Adipocyte (in vitro differentiated cells): ENCODE results near the gene SFI1.

Source experiments
- DNase-seq: peaks from one replicate; pipeline ENCODE4 v3.0.0-alpha.2; 2015; ENCODE audit warnings: low read depth
- H3K27me3 ChIP-seq: replicated peaks from 2 replicates; pipeline ENCODE4 v1.7.0; 2013; ENCODE audit warnings: mild to moderate bottlenecking, low read length, moderate library complexity; ENCODE audit not compliant: control insufficient read depth, insufficient read depth
- H3K36me3 ChIP-seq: 2 replicates; pipeline ENCODE4 v1.7.0; 2013; ENCODE audit warnings: low read length, mild to moderate bottlenecking, moderate library complexity; ENCODE audit not compliant: control insufficient read depth, insufficient read depth, severe bottlenecking
- H3K4me1 ChIP-seq: 2 replicates; pipeline ENCODE4 v1.7.0; 2013; ENCODE audit warnings: mild to moderate bottlenecking, low read length, moderate library complexity; ENCODE audit not compliant: control insufficient read depth, insufficient read depth
- H3K4me3 ChIP-seq: 2 replicates; pipeline ENCODE4 v1.7.0; 2013; ENCODE audit warnings: mild to moderate bottlenecking, low read length, moderate library complexity
- H3K9ac ChIP-seq: 2 replicates; pipeline ENCODE4 v1.7.0; 2013; ENCODE audit warnings: mild to moderate bottlenecking, low read length, moderate library complexity
- H3K9me3 ChIP-seq: 2 replicates; pipeline ENCODE4 v1.7.0; 2013; ENCODE audit warnings: mild to moderate bottlenecking, low read length, moderate library complexity; ENCODE audit not compliant: control insufficient read depth

The SFI1 gene

GRCh38 chr22:31620756-31621480 is 124.6 kb downstream of the SFI1 start:
- no peak for DNase-seq
- H3K4me1 ChIP-seq, result peaks cover 14% of the 10 kb centered on the region
- H3K9ac ChIP-seq, result no peak overlapping the region
- H3K36me3 ChIP-seq, result peaks cover 77% of the 10 kb centered on the region
- no peaks in the 10 kb centered on the region for H3K27me3 ChIP-seq
- H3K4me3 ChIP-seq, result no peak overlapping the region
- no peaks in the 10 kb centered on the region for H3K9me3 ChIP-seq

- Histone ChIP-seq H3K4me1 (peaks cover 20% of the 10 kb centered on the region), H3K27me3 (no peaks in the 10 kb centered on the region), H3K9ac (no peak overlapping the region), H3K36me3 (peaks cover 76% of the 10 kb centered on the region), H3K9me3 (no peaks in the 10 kb centered on the region), H3K4me3 (no peak overlapping the region)
- DNase-seq, result no peak
These were observed 125.3 kb downstream of the SFI1 start for GRCh38 chr22:31621507-31622124.

- Histone ChIP-seq H3K4me1 (peaks cover 33% of the 10 kb centered on the region), H3K36me3 (peaks cover 68% of the 10 kb centered on the region)
These were observed 126.6 kb downstream of the SFI1 start for GRCh38 chr22:31622980-31623379.

GRCh38 chr22:31623592-31624304 is 127.4 kb downstream of the SFI1 start:
- H3K4me3 ChIP-seq, result no peak overlapping the region
- H3K27me3 ChIP-seq, result no peaks in the 10 kb centered on the region
- DNase-seq, result no peak
- H3K4me1 ChIP-seq, result peaks cover 41% of the 10 kb centered on the region
- no peaks in the 10 kb centered on the region for H3K9me3 ChIP-seq
- no peak overlapping the region for H3K9ac ChIP-seq
- peaks cover 63% of the 10 kb centered on the region for H3K36me3 ChIP-seq

More at GRCh38 chr22:31622980-31623379, 126.6 kb downstream of the SFI1 start:
- Histone ChIP-seq H3K9me3 (no peaks in the 10 kb centered on the region), H3K4me3 (no peak overlapping the region), H3K27me3 (no peaks in the 10 kb centered on the region), H3K9ac (no peak overlapping the region)
- DNase-seq, result no peak

GRCh38 chr22:31625257-31625640 is 128.9 kb downstream of the SFI1 start:
- DNase-seq, result no peak
- Histone ChIP-seq H3K36me3 (peaks cover 57% of the 10 kb centered on the region), H3K4me3 (peak overlapping the region; percentile 48), H3K9me3 (no peaks in the 10 kb centered on the region), H3K27me3 (no peaks in the 10 kb centered on the region), H3K4me1 (peaks cover 51% of the 10 kb centered on the region), H3K9ac (peak overlapping the region; percentile 79)

- peaks cover 51% of the 10 kb centered on the region for H3K36me3 ChIP-seq
- DNase-seq, result peak; percentile 40
- H3K9ac ChIP-seq, result peak overlapping the region; percentile 79
- peak overlapping the region; percentile 48 for H3K4me3 ChIP-seq
- peaks cover 51% of the 10 kb centered on the region for H3K4me1 ChIP-seq
- H3K27me3 ChIP-seq, result no peaks in the 10 kb centered on the region
- no peaks in the 10 kb centered on the region for H3K9me3 ChIP-seq
These were observed 129.5 kb downstream of the SFI1 start for GRCh38 chr22:31625661-31626426.

GRCh38 chr22:31626427-31627150 is 130.3 kb downstream of the SFI1 start:
- H3K9ac ChIP-seq, result peak overlapping the region; percentile 79
- H3K27me3 ChIP-seq, result no peaks in the 10 kb centered on the region
- peak overlapping the region; percentile 48 for H3K4me3 ChIP-seq
- H3K4me1 ChIP-seq, result peaks cover 59% of the 10 kb centered on the region
- DNase-seq, result peak; percentile 23
- H3K36me3 ChIP-seq, result peaks cover 43% of the 10 kb centered on the region
- H3K9me3 ChIP-seq, result no peaks in the 10 kb centered on the region

- DNase-seq, result no peak
- no peaks in the 10 kb centered on the region for H3K9me3 ChIP-seq
- H3K4me1 ChIP-seq, result peaks cover 59% of the 10 kb centered on the region
- peaks cover 36% of the 10 kb centered on the region for H3K36me3 ChIP-seq
- H3K9ac ChIP-seq, result peak overlapping the region; percentile 79
- no peak overlapping the region for H3K4me3 ChIP-seq
- H3K27me3 ChIP-seq, result no peaks in the 10 kb centered on the region
These were observed 130.9 kb downstream of the SFI1 start for GRCh38 chr22:31627223-31627731.

- H3K9ac ChIP-seq, result peak overlapping the region; percentile 97
- H3K36me3 ChIP-seq, result peaks cover 28% of the 10 kb centered on the region
- no peaks in the 10 kb centered on the region for H3K9me3 ChIP-seq
- H3K4me1 ChIP-seq, result peaks cover 59% of the 10 kb centered on the region
- peak overlapping the region; percentile 93 for H3K4me3 ChIP-seq
- no peaks in the 10 kb centered on the region for H3K27me3 ChIP-seq
- DNase-seq, result no peak
These were observed 132.0 kb downstream of the SFI1 start for GRCh38 chr22:31628362-31628761.

GRCh38 chr22:31628969-31629708 is 132.8 kb downstream of the SFI1 start:
- H3K36me3 ChIP-seq, result peaks cover 27% of the 10 kb centered on the region
- H3K9ac ChIP-seq, result peak overlapping the region; percentile 97
- H3K4me1 ChIP-seq, result peaks cover 61% of the 10 kb centered on the region
- no peak for DNase-seq
- H3K9me3 ChIP-seq, result no peaks in the 10 kb centered on the region
- H3K27me3 ChIP-seq, result no peaks in the 10 kb centered on the region
- H3K4me3 ChIP-seq, result peak overlapping the region; percentile 93
